Fibroblast of pulmonary artery (primary cell): ENCODE data around the gene MFAP4.

Experiments used
- DNase-seq: peaks from one replicate; pipeline ENCODE4 v3.0.0-alpha.2; 2010; ENCODE audit warnings: low read depth
- H3K4me3 ChIP-seq: replicated peaks from 2 replicates; pipeline ENCODE4 v1.5.1; 2011; ENCODE audit warnings: low read depth, mild to moderate bottlenecking, control low read depth, low read length, moderate library complexity
- CTCF ChIP-seq: IDR thresholded peaks from 2 replicates; pipeline ENCODE4 v1.5.1; 2011; ENCODE audit warnings: mild to moderate bottlenecking, control low read depth, low read length, inconsistent platforms; ENCODE audit errors: missing control alignments

The MFAP4 gene

GRCh38 chr17:19421926-19422325, 34.9 kb upstream of the MFAP4 start:
- H3K4me3 ChIP-seq, result no peak overlapping the region
- no peak for DNase-seq
- no peak for TF ChIP-seq CTCF

- no peak for TF ChIP-seq CTCF
Observed at GRCh38 chr17:19421219-19421618, 34.2 kb upstream of the MFAP4 start.

GRCh38 chr17:19418251-19418992, 31.4 kb upstream of the MFAP4 start:
- H3K4me3 ChIP-seq, result no peak overlapping the region
- peak; percentile 1 for TF ChIP-seq CTCF
- peak; percentile 58 for DNase-seq

More at GRCh38 chr17:19421219-19421618, 34.2 kb upstream of the MFAP4 start:
- DNase-seq, result no peak
- no peak overlapping the region for H3K4me3 ChIP-seq

GRCh38 chr17:19417611-19418010, 30.6 kb upstream of the MFAP4 start:
- no peak for DNase-seq

GRCh38 chr17:19415806-19416775, 29.1 kb upstream of the MFAP4 start:
- no peak for TF ChIP-seq CTCF
- no peak overlapping the region for H3K4me3 ChIP-seq
- DNase-seq, result no peak

More at GRCh38 chr17:19417611-19418010, 30.6 kb upstream of the MFAP4 start:
- no peak overlapping the region for H3K4me3 ChIP-seq
- TF ChIP-seq CTCF, result no peak

- TF ChIP-seq CTCF, result no peak
- DNase-seq, result no peak
- no peak overlapping the region for H3K4me3 ChIP-seq
Observed at GRCh38 chr17:19415311-19415710, 28.3 kb upstream of the MFAP4 start.
